K562 (cell line): ENCODE measurements around the gene LBP. TPM values are rescaled to one million over a fixed set of nuclear protein-coding genes. Genes with fewer than 3 reads are reported as not detected.
A peak's percentile ranks its signal among the peaks of the same experiment; 100 is the strongest.

Source experiments
- ATAC-seq: fragments of 200-7000 bp; cut with Tn5 transposase; 3 replicates; pipeline ENCODE4 v1.9.1; 2020; ENCODE audit warnings: moderate library complexity
- Bru-seq: library from RNA; stranded (reverse); fragments of 400-500 nt; gene quantifications from one replicate; lab custom pipeline; 2021; lab: Mats Ljungman, UMichigan
- BruChase-seq, 2 experiments: library from RNA; stranded (reverse); fragments of 400-500 nt; gene quantifications; one replicate each; lab custom pipeline; 2021; lab: Mats Ljungman, UMichigan
- BruUV-seq: library from RNA; stranded (reverse); fragments of 400-500 nt; replicated peaks from 2 replicates; lab custom pipeline; 2021; lab: Mats Ljungman, UMichigan
- CTCF ChIA-PET: fragments of 300-600 bp; formaldehyde crosslinking; extraction: SDS; loops from one replicate; lab custom pipeline; 2021; ENCODE audit warnings: low intra/inter-chr PET ratio; lab: Yijun Ruan, JAX
- POLR2A ChIA-PET: fragments of 300-600, 350-650 bp; sonication (Branson Sonifier 250); formaldehyde crosslinking; extraction: SDS; loops from one replicate; lab custom pipeline; 2021; ENCODE audit warnings: antibody characterized with exemption, inconsistent platforms; lab: Yijun Ruan, JAX
- DNase-seq, 4 experiments: peaks; one replicate each; pipeline versions ENCODE4 v3.0.0 to v3.0.0-alpha.2; 2011 to 2018; ENCODE audit warnings: low spot score in 3 of 4, mixed read lengths in 3 of 4; ENCODE audit errors: extremely low read depth in 1 of 4
- FAIRE-seq: peaks from 2 replicates; lab custom pipeline; 2011; peaks lifted over from hg19 to GRCh38; lab: Jason Lieb, UNC
- H2AFZ ChIP-seq: 2 replicates; pipeline ENCODE4 v1.6.0; 2011; ENCODE audit warnings: low read depth, low read length, control low read depth, inconsistent platforms
- H3K27ac ChIP-seq: fragments of 200-600 bp; 3 replicates; pipeline ENCODE4 v1.8.0; 2011; ENCODE audit warnings: low read depth, mild to moderate bottlenecking, control low read depth, inconsistent platforms, low read length, moderate library complexity, mixed read lengths; ENCODE audit errors: extremely low read depth
- H3K27me3 ChIP-seq, 2 experiments: fragments of 300-600 bp in 1 of 2; 2 replicates in 1 of 2; 3 replicates in 1 of 2; pipeline versions ENCODE4 v1.6.0 to v1.8.0; 2011; ENCODE audit warnings: inconsistent platforms in 2 of 2, low read length in 2 of 2, mild to moderate bottlenecking in 1 of 2, mixed read lengths in 1 of 2, moderate library complexity in 1 of 2; ENCODE audit not compliant: control insufficient read depth in 2 of 2, insufficient read depth in 2 of 2
- H3K36me3 ChIP-seq: fragments of 300-600 bp; 3 replicates; pipeline ENCODE4 v1.8.0; 2011; ENCODE audit warnings: mild to moderate bottlenecking, low read length, inconsistent platforms; ENCODE audit not compliant: control insufficient read depth, insufficient read depth
- H3K4me1 ChIP-seq, 2 experiments: fragments of 200-600 bp in 1 of 2; replicated peaks in 1 of 2; 2 replicates in 1 of 2; 3 replicates in 1 of 2; pipeline versions ENCODE4 v1.5.1 to v1.8.0; 2011; ENCODE audit warnings: inconsistent platforms in 2 of 2, low read length in 2 of 2, mild to moderate bottlenecking in 1 of 2, mixed read lengths in 1 of 2, moderate library complexity in 1 of 2; ENCODE audit not compliant: control insufficient read depth in 2 of 2, insufficient read depth in 2 of 2
- H3K4me2 ChIP-seq: 2 replicates; pipeline ENCODE4 v1.6.1; 2011; ENCODE audit warnings: low read length, control low read depth, inconsistent platforms, mixed read lengths; ENCODE audit not compliant: insufficient read depth
- H3K4me3 ChIP-seq: fragments of 200-600 bp; sonication (generic), shearing (Covaris generic); 2 replicates; pipeline ENCODE4 v1.5.1; 2016; ENCODE audit warnings: control low read depth, inconsistent platforms
- H3K79me2 ChIP-seq: fragments of 200-600 bp; 3 replicates; pipeline ENCODE4 v1.8.0; 2011; ENCODE audit warnings: low read length, inconsistent platforms; ENCODE audit not compliant: control insufficient read depth, insufficient read depth
- H3K9ac ChIP-seq, 2 experiments: 2 replicates each; pipeline versions ENCODE4 v1.6.0 to v1.6.1; 2011; ENCODE audit warnings: low read depth in 2 of 2, low read length in 2 of 2, control low read depth in 1 of 2, inconsistent platforms in 1 of 2, mild to moderate bottlenecking in 1 of 2, mixed read lengths in 1 of 2; ENCODE audit not compliant: insufficient read depth in 1 of 2
- H3K9me1 ChIP-seq: one replicate; pipeline ENCODE4 v1.6.0; 2011; ENCODE audit warnings: inconsistent platforms, mild to moderate bottlenecking, low read length, moderate library complexity; ENCODE audit not compliant: control insufficient read depth, insufficient read depth
- H3K9me3 ChIP-seq: replicated peaks from 2 replicates; pipeline ENCODE4 v1.5.1; 2011; ENCODE audit warnings: low read depth, low read length, inconsistent platforms; ENCODE audit not compliant: control insufficient read depth, insufficient read depth
- H4K20me1 ChIP-seq: replicated peaks from 2 replicates; pipeline ENCODE4 v1.6.1; 2011; ENCODE audit warnings: low read length, inconsistent platforms, mixed read lengths; ENCODE audit not compliant: control insufficient read depth, insufficient read depth
- CEBPB ChIP-seq: fragments of 450-650 bp; IDR thresholded peaks from 2 replicates; pipeline ENCODE4 v1.6.1; 2016; ENCODE audit warnings: missing genetic modification characterization, missing compliant biosample characterization
- FOXP1 ChIP-seq: sonication (generic); formaldehyde crosslinking; IDR thresholded peaks from 2 replicates; pipeline ENCODE4 v1.8.0; 2022; ENCODE audit warnings: mild to moderate bottlenecking, missing genetic modification reagents
- GATA2 ChIP-seq: sonication (generic); formaldehyde crosslinking; IDR thresholded peaks from 2 replicates; pipeline ENCODE4 v1.4.0; 2020; ENCODE audit warnings: mild to moderate bottlenecking, missing genetic modification reagents
- KDM5B ChIP-seq: fragments of 200-600 bp; sonication (generic); IDR thresholded peaks from 2 replicates; pipeline ENCODE4 v1.6.1; 2012; ENCODE audit warnings: low read depth, mild to moderate bottlenecking, moderate library complexity, low read length, control low read depth, inconsistent platforms; ENCODE audit not compliant: insufficient replicate concordance
- PHB2 ChIP-seq: fragments of 450-650 bp; IDR thresholded peaks from 2 replicates; pipeline ENCODE4 v1.6.1; 2017; ENCODE audit warnings: low read depth
- PHF8 ChIP-seq: fragments of 200-600 bp; sonication (generic); IDR thresholded peaks from 2 replicates; pipeline ENCODE4 v1.6.1; 2012; ENCODE audit warnings: mixed run types, mild to moderate bottlenecking, inconsistent platforms, low read length, moderate library complexity, borderline replicate concordance
- WGBS: fragments of 100-300 bp; shearing (Covaris generic); methylation state at CpG from one replicate; pipeline ENCODE4 v1.1.6; 2016; ENCODE audit warnings: low coverage, mixed read lengths; ENCODE audit not compliant: insufficient coverage; ENCODE audit errors: missing lambda C conversion rate; 5-methylcytosine and 5-hydroxymethylcytosine counted together
- in situ Hi-C: fragments of 300-500 bp; cut with MboI; formaldehyde crosslinking; loops from 4 replicates; pipeline ENCODE4 v1.15.0; 2018; ENCODE audit warnings: inconsistent platforms, mixed read lengths
- intact Hi-C: fragments of 100-400 bp; cut with micrococcal nuclease; formaldehyde crosslinking; loops from 2 replicates; pipeline ENCODE4 v1.14.2; 2022
- long read RNA-seq, 3 experiments: library from polyadenylated mRNA in 2 of 3; library from RNA in 1 of 3; unstranded in 2 of 3; stranded (forward) in 1 of 3; transcript quantifications; one replicate each; pipeline ENCODE4 v2.0.0, GENCODE V29; 2019 to 2022
- polyA minus RNA-seq, 3 experiments: library from RNA; depleted of rRNA, polyadenylated mRNA; stranded (reverse); fragments of >200 nt; gene quantifications; 2 replicates each; pipeline ENCODE4 v1.2.3, GENCODE V29; 2011
- polyA plus RNA-seq, 8 experiments: library from polyadenylated mRNA; depleted of rRNA in 4 of 8; stranded (reverse) in 5 of 8; unstranded in 3 of 8; fragments of >200 nt; fragmentation: Nextera tagmentation in 2 of 8; fragmentation: Illumina TruSeq in 1 of 8; extraction: Ambion mirVana in 2 of 8; extraction: Trizol in 1 of 8; gene quantifications; 2 replicates each; pipeline versions ENCODE4 v1.2.1 to v1.2.3, GENCODE V29; 2011 to 2014; ENCODE audit warnings: inconsistent platforms in 1 of 8, missing spikeins in 1 of 8
- total RNA-seq, 7 experiments: library from RNA; depleted of rRNA in 6 of 7; stranded (reverse); fragments of >200 nt in 6 of 7; fragmentation: Illumina TruSeq in 2 of 7; extraction: Trizol in 2 of 7; gene quantifications; 2 replicates each; pipeline versions ENCODE4 v1.2.1 to v1.2.3, GENCODE V29; 2011 to 2021; ENCODE audit warnings: low replicate concordance in 1 of 7
- TF ChIP-seq, protein P1 (sequence below): fragments of 200-400 bp; formaldehyde crosslinking; IDR thresholded peaks from 2 replicates; pipeline ENCODE4 v1.6.1; 2017; ENCODE audit warnings: mild to moderate bottlenecking, low read depth, low read length, moderate library complexity

LBP gene
- not detected in 2 replicates for total RNA-seq (2011; cell fraction: chromatin; rRNA removed; ENCODE audit: low replicate concordance)
- total RNA-seq (2011; cell fraction: nucleolus; rRNA removed) = not detected in 2 replicates
- not detected in 2 replicates for total RNA-seq (2011; cell fraction: nucleoplasm; rRNA removed)
- 0.08 TPM in 1 of 2 replicates, not detected in the other for total RNA-seq (2014; rRNA removed)
- not detected in 2 replicates for total RNA-seq (2014; rRNA removed; fragmentation: Illumina TruSeq; extraction: Trizol)
- 0.07 and 0.11 TPM in 2 replicates for total RNA-seq (2015; rRNA removed; fragmentation: Illumina TruSeq; extraction: Trizol)
- 0.11 and 0.31 TPM in 2 replicates for total RNA-seq (2021)
- polyA plus RNA-seq (2011; rRNA removed) = 0.10 TPM in 1 of 2 replicates, not detected in the other
- 0.12 and 0.15 TPM in 2 replicates for polyA plus RNA-seq (2011; cell fraction: cytosol; rRNA removed)
- not detected in 2 replicates for polyA plus RNA-seq (2011; cell fraction: nucleus; rRNA removed)
- polyA plus RNA-seq (2012) = 0.17 and 0.22 TPM in 2 replicates
- polyA plus RNA-seq (2014; fragmentation: Illumina TruSeq; extraction: Trizol) = 0.15 TPM in 1 of 2 replicates, not detected in the other
- polyA plus RNA-seq (2014; fragmentation: Nextera tagmentation; extraction: Ambion mirVana) = under 1 TPM; 0.06 to 0.07 TPM
- polyA plus RNA-seq (2014; rRNA removed) = not detected in 2 replicates
- polyA minus RNA-seq (2011; rRNA and poly(A)+ RNA removed) = 0.11 and 0.18 TPM in 2 replicates
- not detected in 2 replicates for polyA minus RNA-seq (2011; cell fraction: cytosol; rRNA and poly(A)+ RNA removed)
- not detected in 2 replicates for polyA minus RNA-seq (2011; cell fraction: nucleus; rRNA and poly(A)+ RNA removed)
- percentile 11 among the genes with signal in this experiment for Bru-seq, nascent RNA
- percentile 3 among the genes with signal in this experiment for BruChase-seq, experiment 1, labeled RNA remaining after a 2-hour chase
- BruChase-seq, experiment 2, labeled RNA remaining after a 6-hour chase = not detected
- long read RNA-seq, experiment 1 = 0 reads
- long read RNA-seq, experiment 2 = 0 reads
- long read RNA-seq, experiment 3 = 0 reads

DNA sequence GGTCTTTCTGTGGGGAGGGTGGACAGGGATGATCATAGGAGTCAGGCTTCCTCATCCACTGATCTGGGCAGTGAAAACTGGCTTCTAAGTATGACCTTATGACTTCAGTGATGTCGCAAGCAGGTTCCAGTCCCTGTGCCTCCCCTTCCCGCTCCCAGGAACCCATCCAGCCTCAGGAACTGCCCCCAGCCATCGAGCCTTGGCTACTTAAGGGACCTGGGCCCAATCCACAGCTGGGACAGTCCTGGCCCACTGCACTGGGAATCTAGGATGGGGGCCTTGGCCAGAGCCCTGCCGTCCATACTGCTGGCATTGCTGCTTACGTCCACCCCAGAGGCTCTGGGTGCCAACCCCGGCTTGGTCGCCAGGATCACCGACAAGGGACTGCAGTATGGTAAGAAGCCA lies at the start of gene LBP:
LBP (plus strand) TSS at position 236 of the 405 bp plus-strand sequence; CDS start at position 271, 35 bp downstream.
- peaks cover 0 to 10% of the 10 kb centered on the region in 2 experiments; a peak in 2 of 5 replicates for H3K27me3 ChIP-seq
- no peaks in the 10 kb centered on the region for H3K79me2 ChIP-seq
- H3K4me2 ChIP-seq = no peak within 1 kb of the TSS
- H2AFZ ChIP-seq = no peak within 1 kb of the TSS
- POLR2A ChIA-PET = no interaction called here
- intact Hi-C loops = no loop called here
- no peak within 1 kb of the TSS for H3K27ac ChIP-seq
- H3K4me3 ChIP-seq = no peak within 1 kb of the TSS
- H3K4me1 ChIP-seq = peaks cover 26 to 29% of the 10 kb centered on the region in 2 experiments
- DNase-seq (no peak), FAIRE-seq (no peak), ATAC-seq (no peak)
- H3K36me3 ChIP-seq = no peaks in the 10 kb centered on the region
- H3K9ac ChIP-seq = peak within 1 kb of the TSS in 1 of 2 experiments; percentile 9; a peak in 1 of 4 replicates
- CTCF ChIA-PET = interaction anchor here (0.7 kb wide), 1 partner anchor 7 kb away, joined by 3 read pairs; no protein-coding TSS in a partner anchor
- no peaks in the 10 kb centered on the region for H3K9me1 ChIP-seq
- H4K20me1 ChIP-seq = no peaks in the 10 kb centered on the region
- WGBS = 29% methylated on average over 7 of the region's 8 CpGs
- BruUV-seq = no TSS peak
- in situ Hi-C loops = no loop called here
- H3K9me3 ChIP-seq = no peaks in the 10 kb centered on the region
- TF ChIP-seq PHF8 (no peak), GATA2 (CRISPR knock-in tag) (no peak), KDM5B (no peak), FOXP1 (CRISPR knock-in tag) (no peak), PHB2 (no peak), CEBPB (tag) (0 out of 2 replicates have a peak, but pooled peaks have one; percentile 28)
- TF ChIP-seq, protein P1, sequence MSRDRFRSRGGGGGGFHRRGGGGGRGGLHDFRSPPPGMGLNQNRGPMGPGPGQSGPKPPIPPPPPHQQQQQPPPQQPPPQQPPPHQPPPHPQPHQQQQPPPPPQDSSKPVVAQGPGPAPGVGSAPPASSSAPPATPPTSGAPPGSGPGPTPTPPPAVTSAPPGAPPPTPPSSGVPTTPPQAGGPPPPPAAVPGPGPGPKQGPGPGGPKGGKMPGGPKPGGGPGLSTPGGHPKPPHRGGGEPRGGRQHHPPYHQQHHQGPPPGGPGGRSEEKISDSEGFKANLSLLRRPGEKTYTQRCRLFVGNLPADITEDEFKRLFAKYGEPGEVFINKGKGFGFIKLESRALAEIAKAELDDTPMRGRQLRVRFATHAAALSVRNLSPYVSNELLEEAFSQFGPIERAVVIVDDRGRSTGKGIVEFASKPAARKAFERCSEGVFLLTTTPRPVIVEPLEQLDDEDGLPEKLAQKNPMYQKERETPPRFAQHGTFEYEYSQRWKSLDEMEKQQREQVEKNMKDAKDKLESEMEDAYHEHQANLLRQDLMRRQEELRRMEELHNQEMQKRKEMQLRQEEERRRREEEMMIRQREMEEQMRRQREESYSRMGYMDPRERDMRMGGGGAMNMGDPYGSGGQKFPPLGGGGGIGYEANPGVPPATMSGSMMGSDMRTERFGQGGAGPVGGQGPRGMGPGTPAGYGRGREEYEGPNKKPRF = no peak
- TF ChIP-seq, all 486 proteins: peak for 1
